ENCODE measurements around the gene NDE1. TPM values are rescaled to one million over a fixed set of nuclear protein-coding genes. Genes with fewer than 3 reads are reported as not detected.

NDE1 gene
- total RNA-seq, 1 donor from 2014 or later = 31.4 TPM

- DNase-seq (ENCODE audit: low read depth) = no peak
- peaks cover 2% of the 10 kb centered on the region for H3K27me3 ChIP-seq (ENCODE audit: control insufficient read depth, insufficient read depth, low read length)
- H3K4me3 ChIP-seq (ENCODE audit: low read depth, low read length) = no peak overlapping the region
- H3K36me3 ChIP-seq (ENCODE audit: control insufficient read depth, insufficient read depth, low read length) = no peaks in the 10 kb centered on the region
- TF ChIP-seq CTCF (IDR thresholded peaks at IDR 0.05; ENCODE audit: insufficient read depth, low read length, poor library complexity, severe bottlenecking) = no peak
These were observed 93.6 kb downstream of the NDE1 start for GRCh38 chr16:15743657-15744056.

GRCh38 chr16:15746332-15746731 is 96.3 kb downstream of the NDE1 start:
- H3K36me3 ChIP-seq (ENCODE audit: control insufficient read depth, insufficient read depth, low read length) = no peaks in the 10 kb centered on the region
- no peak for TF ChIP-seq CTCF (IDR thresholded peaks at IDR 0.05; ENCODE audit: insufficient read depth, low read length, poor library complexity, severe bottlenecking)
- peaks cover 2% of the 10 kb centered on the region for H3K27me3 ChIP-seq (ENCODE audit: control insufficient read depth, insufficient read depth, low read length)
- DNase-seq (ENCODE audit: low read depth) = no peak
- no peak overlapping the region for H3K4me3 ChIP-seq (ENCODE audit: low read depth, low read length)

GRCh38 chr16:15747937-15748336 is 97.9 kb downstream of the NDE1 start:
- Histone ChIP-seq H3K4me3 (ENCODE audit: low read depth, low read length) (no peak overlapping the region), H3K36me3 (ENCODE audit: control insufficient read depth, insufficient read depth, low read length) (no peaks in the 10 kb centered on the region), H3K27me3 (ENCODE audit: control insufficient read depth, insufficient read depth, low read length) (peaks cover 2% of the 10 kb centered on the region)
- no peak for DNase-seq (ENCODE audit: low read depth)
- no peak for TF ChIP-seq CTCF (IDR thresholded peaks at IDR 0.05; ENCODE audit: insufficient read depth, low read length, poor library complexity, severe bottlenecking)

GRCh38 chr16:15748654-15749053 is 98.6 kb downstream of the NDE1 start:
- TF ChIP-seq CTCF (IDR thresholded peaks at IDR 0.05; ENCODE audit: insufficient read depth, low read length, poor library complexity, severe bottlenecking) = no peak
- H3K27me3 ChIP-seq (ENCODE audit: control insufficient read depth, insufficient read depth, low read length) = peaks cover 2% of the 10 kb centered on the region
- no peaks in the 10 kb centered on the region for H3K36me3 ChIP-seq (ENCODE audit: control insufficient read depth, insufficient read depth, low read length)
- no peak for DNase-seq (ENCODE audit: low read depth)
- no peak overlapping the region for H3K4me3 ChIP-seq (ENCODE audit: low read depth, low read length)

GRCh38 chr16:15749371-15749770 is 99.3 kb downstream of the NDE1 start:
- no peak overlapping the region for H3K4me3 ChIP-seq (ENCODE audit: low read depth, low read length)
- no peak for TF ChIP-seq CTCF (IDR thresholded peaks at IDR 0.05; ENCODE audit: insufficient read depth, low read length, poor library complexity, severe bottlenecking)
- peaks cover 2% of the 10 kb centered on the region for H3K27me3 ChIP-seq (ENCODE audit: control insufficient read depth, insufficient read depth, low read length)
- no peaks in the 10 kb centered on the region for H3K36me3 ChIP-seq (ENCODE audit: control insufficient read depth, insufficient read depth, low read length)
- no peak for DNase-seq (ENCODE audit: low read depth)

- no peak for TF ChIP-seq CTCF (IDR thresholded peaks at IDR 0.05; ENCODE audit: insufficient read depth, low read length, poor library complexity, severe bottlenecking)
- no peaks in the 10 kb centered on the region for H3K36me3 ChIP-seq (ENCODE audit: control insufficient read depth, insufficient read depth, low read length)
- DNase-seq (ENCODE audit: low read depth) = no peak
- H3K4me3 ChIP-seq (ENCODE audit: low read depth, low read length) = no peak overlapping the region
- peaks cover 2% of the 10 kb centered on the region for H3K27me3 ChIP-seq (ENCODE audit: control insufficient read depth, insufficient read depth, low read length)
These were observed 99.9 kb downstream of the NDE1 start for GRCh38 chr16:15749985-15750384.

Measured in kidney epithelial cell (primary cell).